HepG2 (cell line): ENCODE data around the gene ADGRL1. TPM values are rescaled to one million over a fixed set of nuclear protein-coding genes. Genes with fewer than 3 reads are reported as not detected.

Source experiments
- HOXA9 ChIP-seq: sonication (generic); formaldehyde crosslinking; IDR thresholded peaks from 2 replicates; pipeline ENCODE4 v1.8.1; 2022; ENCODE audit warnings: missing genetic modification reagents, mild to moderate bottlenecking, moderate library complexity, borderline replicate concordance
- MTA3 ChIP-seq: sonication (generic); formaldehyde crosslinking; IDR thresholded peaks from 2 replicates; pipeline ENCODE4 v1.4.0; 2020; ENCODE audit warnings: missing genetic modification reagents
- NR1H2 ChIP-seq: sonication (generic); formaldehyde crosslinking; IDR thresholded peaks from 2 replicates; pipeline ENCODE4 v1.8.1; 2022; ENCODE audit warnings: low read depth, missing genetic modification reagents, borderline replicate concordance
- PRPF4 ChIP-seq: fragments of 200-400 bp; formaldehyde crosslinking; IDR thresholded peaks from 2 replicates; pipeline ENCODE4 v1.6.1; 2016; ENCODE audit warnings: low read length, low read depth; ENCODE audit not compliant: poor library complexity, severe bottlenecking
- SMARCE1 ChIP-seq: fragments of 450-650 bp; IDR thresholded peaks from 2 replicates; pipeline ENCODE4 v1.6.1; 2017; ENCODE audit warnings: borderline replicate concordance
- TBX2 ChIP-seq: sonication (generic); formaldehyde crosslinking; IDR thresholded peaks from 2 replicates; pipeline ENCODE4 v1.5.0; 2020; ENCODE audit warnings: missing genetic modification reagents, mild to moderate bottlenecking, borderline replicate concordance
- ZFAT ChIP-seq: sonication (generic); formaldehyde crosslinking; conservative IDR thresholded peaks from 2 replicates; pipeline ENCODE4 v1.8.1; 2023; ENCODE audit warnings: missing genetic modification reagents, inconsistent platforms
- ZFX ChIP-seq: sonication (generic); formaldehyde crosslinking; IDR thresholded peaks from 2 replicates; pipeline ENCODE4 v1.4.0; 2020; ENCODE audit warnings: mild to moderate bottlenecking, low read depth, missing genetic modification reagents, moderate library complexity
- ZNF354B ChIP-seq: sonication (generic); formaldehyde crosslinking; IDR thresholded peaks from 2 replicates; pipeline ENCODE4 v1.8.0; 2022; ENCODE audit warnings: mild to moderate bottlenecking, missing genetic modification reagents
- ZNF567 ChIP-seq: sonication (generic); formaldehyde crosslinking; IDR thresholded peaks from 2 replicates; pipeline ENCODE4 v1.8.1; 2023; ENCODE audit warnings: mild to moderate bottlenecking, missing genetic modification reagents, borderline replicate concordance
- polyA plus RNA-seq, 8 experiments: library from polyadenylated mRNA; depleted of rRNA in 3 of 8; stranded (reverse) in 7 of 8; unstranded in 1 of 8; fragments of >200 nt; fragmentation: Illumina TruSeq in 4 of 8; extraction: Trizol in 4 of 8; gene quantifications; 2 replicates each; pipeline versions ENCODE4 v1.2.1 to v1.2.3, GENCODE V29; 2011 to 2016; ENCODE audit warnings: low read depth in 4 of 8, missing spikeins in 1 of 8, mixed read lengths in 1 of 8; ENCODE audit not compliant: insufficient read depth in 1 of 8
- total RNA-seq, 5 experiments: library from RNA; depleted of rRNA; stranded (reverse); fragments of >200 nt; fragmentation: Illumina TruSeq; extraction: Trizol; gene quantifications; 2 replicates each; pipeline ENCODE4 v1.2.3, GENCODE V29; 2016; ENCODE audit warnings: low read depth in 1 of 5
- TF ChIP-seq, protein P1 (sequence below): sonication (generic); formaldehyde crosslinking; IDR thresholded peaks from 2 replicates; pipeline ENCODE4 v1.4.0; 2020; ENCODE audit warnings: low read depth, missing genetic modification reagents
- TF ChIP-seq, protein P2 (sequence below): fragments of 450-650 bp; IDR thresholded peaks from 2 replicates; pipeline ENCODE4 v1.6.1; 2017; ENCODE audit warnings: mild to moderate bottlenecking
- TF ChIP-seq, protein P3 (sequence below): sonication (generic); formaldehyde crosslinking; IDR thresholded peaks from 2 replicates; pipeline ENCODE4 v1.5.0; 2020; ENCODE audit warnings: mild to moderate bottlenecking, missing genetic modification reagents
- TF ChIP-seq, protein P4 (sequence below): sonication (generic); formaldehyde crosslinking; IDR thresholded peaks from 2 replicates; pipeline ENCODE4 v1.4.0; 2020; ENCODE audit warnings: mild to moderate bottlenecking, missing genetic modification reagents, borderline replicate concordance

Gene ADGRL1
- total and polyA plus RNA-seq, 2 of the 13 experiments (the other 11 are each of a cell fraction or from before 2014, with no cell fraction given) = 0.49 to 1.7 TPM

DNA sequence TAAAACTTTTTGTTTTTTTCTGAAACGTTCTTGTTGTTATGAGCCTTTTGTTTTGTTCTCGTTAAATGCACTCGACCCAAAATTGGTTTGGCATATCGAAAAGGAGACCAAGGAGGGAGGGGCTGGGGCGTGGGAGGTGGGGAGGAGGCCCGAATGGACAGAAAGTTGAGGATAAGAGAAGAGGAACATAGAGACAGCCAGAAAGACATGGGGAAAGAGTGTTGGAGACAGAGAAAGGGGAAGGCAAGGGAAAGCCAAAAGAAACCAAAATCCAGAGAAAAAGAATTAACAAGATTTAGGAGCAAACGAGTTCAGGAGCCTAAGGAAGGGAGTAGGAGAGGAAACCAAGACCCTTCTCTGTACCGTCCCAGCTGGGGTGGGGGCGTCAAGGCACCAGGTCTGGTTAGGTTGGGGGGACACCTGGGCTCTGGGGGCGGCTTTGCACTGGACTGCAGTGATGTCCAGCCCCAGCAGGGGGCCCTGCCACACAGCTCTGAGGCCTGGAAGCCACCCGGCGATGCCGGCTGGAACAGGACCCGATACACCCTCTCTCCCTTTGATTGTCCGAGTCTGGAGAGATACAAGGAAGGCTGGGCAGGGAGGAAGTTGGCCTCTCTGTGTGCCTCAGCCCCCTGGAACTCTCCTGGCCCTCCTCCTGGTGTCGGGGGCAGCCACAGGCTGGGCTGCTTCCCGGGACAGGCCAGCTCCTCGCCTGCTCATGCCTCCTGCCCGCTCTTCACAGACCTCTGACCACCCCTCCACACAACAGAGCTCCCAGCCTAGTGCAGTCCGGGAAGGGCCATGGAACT lies 58.0 kb downstream of the ADGRL1 start (continued):
- TF ChIP-seq, protein P1, sequence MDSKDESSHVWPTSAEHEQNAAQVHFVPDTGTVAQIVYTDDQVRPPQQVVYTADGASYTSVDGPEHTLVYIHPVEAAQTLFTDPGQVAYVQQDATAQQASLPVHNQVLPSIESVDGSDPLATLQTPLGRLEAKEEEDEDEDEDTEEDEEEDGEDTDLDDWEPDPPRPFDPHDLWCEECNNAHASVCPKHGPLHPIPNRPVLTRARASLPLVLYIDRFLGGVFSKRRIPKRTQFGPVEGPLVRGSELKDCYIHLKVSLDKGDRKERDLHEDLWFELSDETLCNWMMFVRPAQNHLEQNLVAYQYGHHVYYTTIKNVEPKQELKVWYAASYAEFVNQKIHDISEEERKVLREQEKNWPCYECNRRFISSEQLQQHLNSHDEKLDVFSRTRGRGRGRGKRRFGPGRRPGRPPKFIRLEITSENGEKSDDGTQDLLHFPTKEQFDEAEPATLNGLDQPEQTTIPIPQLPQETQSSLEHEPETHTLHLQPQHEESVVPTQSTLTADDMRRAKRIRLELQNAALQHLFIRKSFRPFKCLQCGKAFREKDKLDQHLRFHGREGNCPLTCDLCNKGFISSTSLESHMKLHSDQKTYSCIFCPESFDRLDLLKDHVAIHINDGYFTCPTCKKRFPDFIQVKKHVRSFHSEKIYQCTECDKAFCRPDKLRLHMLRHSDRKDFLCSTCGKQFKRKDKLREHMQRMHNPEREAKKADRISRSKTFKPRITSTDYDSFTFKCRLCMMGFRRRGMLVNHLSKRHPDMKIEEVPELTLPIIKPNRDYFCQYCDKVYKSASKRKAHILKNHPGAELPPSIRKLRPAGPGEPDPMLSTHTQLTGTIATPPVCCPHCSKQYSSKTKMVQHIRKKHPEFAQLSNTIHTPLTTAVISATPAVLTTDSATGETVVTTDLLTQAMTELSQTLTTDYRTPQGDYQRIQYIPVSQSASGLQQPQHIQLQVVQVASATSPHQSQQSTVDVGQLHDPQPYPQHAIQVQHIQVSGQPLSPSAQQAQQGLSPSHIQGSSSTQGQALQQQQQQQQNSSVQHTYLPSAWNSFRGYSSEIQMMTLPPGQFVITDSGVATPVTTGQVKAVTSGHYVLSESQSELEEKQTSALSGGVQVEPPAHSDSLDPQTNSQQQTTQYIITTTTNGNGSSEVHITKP (CRISPR knock-in tag) = no peak
- TF ChIP-seq HOXA9 = no peak
- no peak for TF ChIP-seq NR1H2
- TF ChIP-seq, protein P2, sequence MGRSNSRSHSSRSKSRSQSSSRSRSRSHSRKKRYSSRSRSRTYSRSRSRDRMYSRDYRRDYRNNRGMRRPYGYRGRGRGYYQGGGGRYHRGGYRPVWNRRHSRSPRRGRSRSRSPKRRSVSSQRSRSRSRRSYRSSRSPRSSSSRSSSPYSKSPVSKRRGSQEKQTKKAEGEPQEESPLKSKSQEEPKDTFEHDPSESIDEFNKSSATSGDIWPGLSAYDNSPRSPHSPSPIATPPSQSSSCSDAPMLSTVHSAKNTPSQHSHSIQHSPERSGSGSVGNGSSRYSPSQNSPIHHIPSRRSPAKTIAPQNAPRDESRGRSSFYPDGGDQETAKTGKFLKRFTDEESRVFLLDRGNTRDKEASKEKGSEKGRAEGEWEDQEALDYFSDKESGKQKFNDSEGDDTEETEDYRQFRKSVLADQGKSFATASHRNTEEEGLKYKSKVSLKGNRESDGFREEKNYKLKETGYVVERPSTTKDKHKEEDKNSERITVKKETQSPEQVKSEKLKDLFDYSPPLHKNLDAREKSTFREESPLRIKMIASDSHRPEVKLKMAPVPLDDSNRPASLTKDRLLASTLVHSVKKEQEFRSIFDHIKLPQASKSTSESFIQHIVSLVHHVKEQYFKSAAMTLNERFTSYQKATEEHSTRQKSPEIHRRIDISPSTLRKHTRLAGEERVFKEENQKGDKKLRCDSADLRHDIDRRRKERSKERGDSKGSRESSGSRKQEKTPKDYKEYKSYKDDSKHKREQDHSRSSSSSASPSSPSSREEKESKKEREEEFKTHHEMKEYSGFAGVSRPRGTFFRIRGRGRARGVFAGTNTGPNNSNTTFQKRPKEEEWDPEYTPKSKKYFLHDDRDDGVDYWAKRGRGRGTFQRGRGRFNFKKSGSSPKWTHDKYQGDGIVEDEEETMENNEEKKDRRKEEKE = no peak
- TF ChIP-seq PRPF4 = no peak
- TF ChIP-seq, protein P3, sequence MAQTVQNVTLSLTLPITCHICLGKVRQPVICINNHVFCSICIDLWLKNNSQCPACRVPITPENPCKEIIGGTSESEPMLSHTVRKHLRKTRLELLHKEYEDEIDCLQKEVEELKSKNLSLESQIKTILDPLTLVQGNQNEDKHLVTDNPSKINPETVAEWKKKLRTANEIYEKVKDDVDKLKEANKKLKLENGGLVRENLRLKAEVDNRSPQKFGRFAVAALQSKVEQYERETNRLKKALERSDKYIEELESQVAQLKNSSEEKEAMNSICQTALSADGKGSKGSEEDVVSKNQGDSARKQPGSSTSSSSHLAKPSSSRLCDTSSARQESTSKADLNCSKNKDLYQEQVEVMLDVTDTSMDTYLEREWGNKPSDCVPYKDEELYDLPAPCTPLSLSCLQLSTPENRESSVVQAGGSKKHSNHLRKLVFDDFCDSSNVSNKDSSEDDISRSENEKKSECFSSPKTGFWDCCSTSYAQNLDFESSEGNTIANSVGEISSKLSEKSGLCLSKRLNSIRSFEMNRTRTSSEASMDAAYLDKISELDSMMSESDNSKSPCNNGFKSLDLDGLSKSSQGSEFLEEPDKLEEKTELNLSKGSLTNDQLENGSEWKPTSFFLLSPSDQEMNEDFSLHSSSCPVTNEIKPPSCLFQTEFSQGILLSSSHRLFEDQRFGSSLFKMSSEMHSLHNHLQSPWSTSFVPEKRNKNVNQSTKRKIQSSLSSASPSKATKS = no peak
- TF ChIP-seq, protein P4, sequence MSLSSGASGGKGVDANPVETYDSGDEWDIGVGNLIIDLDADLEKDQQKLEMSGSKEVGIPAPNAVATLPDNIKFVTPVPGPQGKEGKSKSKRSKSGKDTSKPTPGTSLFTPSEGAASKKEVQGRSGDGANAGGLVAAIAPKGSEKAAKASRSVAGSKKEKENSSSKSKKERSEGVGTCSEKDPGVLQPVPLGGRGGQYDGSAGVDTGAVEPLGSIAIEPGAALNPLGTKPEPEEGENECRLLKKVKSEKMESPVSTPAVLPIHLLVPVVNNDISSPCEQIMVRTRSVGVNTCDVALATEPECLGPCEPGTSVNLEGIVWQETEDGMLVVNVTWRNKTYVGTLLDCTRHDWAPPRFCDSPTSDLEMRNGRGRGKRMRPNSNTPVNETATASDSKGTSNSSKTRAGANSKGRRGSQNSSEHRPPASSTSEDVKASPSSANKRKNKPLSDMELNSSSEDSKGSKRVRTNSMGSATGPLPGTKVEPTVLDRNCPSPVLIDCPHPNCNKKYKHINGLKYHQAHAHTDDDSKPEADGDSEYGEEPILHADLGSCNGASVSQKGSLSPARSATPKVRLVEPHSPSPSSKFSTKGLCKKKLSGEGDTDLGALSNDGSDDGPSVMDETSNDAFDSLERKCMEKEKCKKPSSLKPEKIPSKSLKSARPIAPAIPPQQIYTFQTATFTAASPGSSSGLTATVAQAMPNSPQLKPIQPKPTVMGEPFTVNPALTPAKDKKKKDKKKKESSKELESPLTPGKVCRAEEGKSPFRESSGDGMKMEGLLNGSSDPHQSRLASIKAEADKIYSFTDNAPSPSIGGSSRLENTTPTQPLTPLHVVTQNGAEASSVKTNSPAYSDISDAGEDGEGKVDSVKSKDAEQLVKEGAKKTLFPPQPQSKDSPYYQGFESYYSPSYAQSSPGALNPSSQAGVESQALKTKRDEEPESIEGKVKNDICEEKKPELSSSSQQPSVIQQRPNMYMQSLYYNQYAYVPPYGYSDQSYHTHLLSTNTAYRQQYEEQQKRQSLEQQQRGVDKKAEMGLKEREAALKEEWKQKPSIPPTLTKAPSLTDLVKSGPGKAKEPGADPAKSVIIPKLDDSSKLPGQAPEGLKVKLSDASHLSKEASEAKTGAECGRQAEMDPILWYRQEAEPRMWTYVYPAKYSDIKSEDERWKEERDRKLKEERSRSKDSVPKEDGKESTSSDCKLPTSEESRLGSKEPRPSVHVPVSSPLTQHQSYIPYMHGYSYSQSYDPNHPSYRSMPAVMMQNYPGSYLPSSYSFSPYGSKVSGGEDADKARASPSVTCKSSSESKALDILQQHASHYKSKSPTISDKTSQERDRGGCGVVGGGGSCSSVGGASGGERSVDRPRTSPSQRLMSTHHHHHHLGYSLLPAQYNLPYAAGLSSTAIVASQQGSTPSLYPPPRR (CRISPR knock-in tag) = no peak
- 0 out of 2 replicates have a peak, but pooled peaks have one; percentile 8 for TF ChIP-seq TBX2 (CRISPR knock-in tag)
- no peak for TF ChIP-seq MTA3 (CRISPR knock-in tag)
- no peak for TF ChIP-seq SMARCE1
- no peak for TF ChIP-seq ZFAT (CRISPR knock-in tag)
- TF ChIP-seq ZNF567 = no peak
- TF ChIP-seq ZNF354B = no peak
- TF ChIP-seq ZFX (CRISPR knock-in tag) = 0 out of 2 replicates have a peak, but pooled peaks have one; percentile 12
